GM18868 (cell line): ENCODE results near the gene DIP2B.

ENCODE experiments used
- ATAC-seq: cut with Tn5 transposase; IDR thresholded peaks from one replicate; pipeline ENCODE4 v1.9.1; 2021; ENCODE audit warnings: mild to moderate bottlenecking, moderate library complexity; ENCODE audit not compliant: unreplicated experiment

DIP2B gene

GRCh38 chr12:50635364-50635763, 130.6 kb downstream of the DIP2B start:
- ATAC-seq = no peak

DNA sequence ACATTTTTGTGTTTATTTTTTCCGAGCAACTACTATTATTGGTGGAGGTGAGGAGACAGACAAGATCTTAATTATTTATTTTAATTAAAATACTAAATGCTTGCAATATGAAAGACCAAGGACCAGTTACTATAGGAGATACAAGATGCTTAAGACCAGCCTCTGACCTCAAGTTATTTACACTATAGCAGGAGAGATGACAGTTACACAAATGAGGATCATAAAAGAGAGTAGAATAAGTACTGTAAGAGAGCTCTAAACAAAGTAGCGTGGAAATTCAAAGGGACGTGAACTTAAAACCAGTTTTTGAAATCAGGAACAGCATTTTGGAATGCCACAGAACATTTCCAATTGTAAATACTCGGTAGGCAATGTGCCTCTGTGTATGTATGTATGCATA, 131.1 kb downstream of the DIP2B start:
- no peak for ATAC-seq

DNA sequence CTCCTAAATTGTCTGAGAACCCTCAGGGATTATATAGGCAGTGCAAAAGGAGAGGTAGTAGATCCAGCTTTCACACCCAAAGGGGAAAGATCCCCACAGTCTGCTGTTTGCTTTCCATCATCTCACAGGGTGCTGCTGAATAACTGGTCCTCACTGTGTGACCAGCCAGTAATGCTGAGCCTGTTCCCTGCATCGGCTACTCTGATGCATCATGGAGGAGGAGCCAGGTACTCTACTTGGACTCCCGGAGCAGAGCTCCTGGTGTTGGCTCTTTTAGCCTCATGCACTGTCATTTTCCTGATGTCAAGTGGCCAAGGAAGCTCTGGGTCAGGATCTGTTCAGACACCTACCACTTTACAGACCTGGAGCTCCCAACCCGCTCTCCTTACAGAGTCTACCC, 131.7 kb downstream of the DIP2B start:
- ATAC-seq = no peak

DNA sequence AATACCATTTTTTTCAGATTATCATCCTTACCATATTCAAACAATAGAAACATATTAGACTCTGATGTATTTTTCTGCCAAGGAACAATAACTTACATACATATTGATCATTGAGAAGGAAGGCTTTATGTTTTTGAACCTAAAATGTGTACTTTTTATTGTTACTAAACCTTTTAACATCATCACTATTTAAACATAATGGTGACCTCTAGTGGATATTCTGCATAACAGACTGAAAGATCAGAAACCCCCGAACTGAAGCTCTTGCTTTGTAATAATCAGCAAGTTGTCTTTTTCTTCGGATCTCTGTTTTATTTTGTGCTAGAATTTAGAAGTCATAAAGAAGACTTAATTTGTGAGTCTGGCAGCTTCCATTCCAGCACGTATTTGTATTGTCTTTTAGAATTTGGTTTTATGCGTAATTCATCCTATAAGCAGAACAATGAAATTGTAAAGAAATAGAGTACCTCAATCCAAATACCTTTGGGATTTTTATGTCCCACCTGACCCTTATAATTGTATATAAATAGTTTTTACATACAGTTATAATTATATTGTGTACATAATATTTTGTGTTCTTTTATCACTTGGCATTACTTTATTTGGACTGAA, 133.2 kb downstream of the DIP2B start:
- no peak for ATAC-seq

DNA sequence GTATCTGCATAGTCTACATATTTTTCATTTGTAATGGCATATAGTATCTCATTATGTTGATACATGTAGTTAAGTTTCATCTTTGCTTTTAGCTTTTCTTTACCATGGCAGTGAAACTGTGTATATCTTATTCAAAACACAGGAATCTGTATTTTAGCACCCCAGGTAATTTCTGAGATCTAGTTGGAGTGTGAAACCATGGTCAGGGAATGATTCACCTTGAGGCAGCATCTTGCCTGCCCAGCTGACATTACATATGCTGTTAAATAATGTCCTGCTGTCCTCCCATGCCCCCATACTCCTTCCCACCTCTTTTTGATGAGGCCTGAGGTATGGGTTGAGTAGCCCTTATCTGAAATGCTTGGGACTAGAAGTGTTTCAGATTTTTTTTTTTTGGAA, 133.7 kb downstream of the DIP2B start:
- ATAC-seq = no peak

- no peak for ATAC-seq
Observed at GRCh38 chr12:50639721-50640120, 134.9 kb downstream of the DIP2B start.

GRCh38 chr12:50640321-50640939, 135.6 kb downstream of the DIP2B start:
- ATAC-seq = no peak

- ATAC-seq = no peak
Observed at GRCh38 chr12:50641566-50641965, 136.8 kb downstream of the DIP2B start.

DNA sequence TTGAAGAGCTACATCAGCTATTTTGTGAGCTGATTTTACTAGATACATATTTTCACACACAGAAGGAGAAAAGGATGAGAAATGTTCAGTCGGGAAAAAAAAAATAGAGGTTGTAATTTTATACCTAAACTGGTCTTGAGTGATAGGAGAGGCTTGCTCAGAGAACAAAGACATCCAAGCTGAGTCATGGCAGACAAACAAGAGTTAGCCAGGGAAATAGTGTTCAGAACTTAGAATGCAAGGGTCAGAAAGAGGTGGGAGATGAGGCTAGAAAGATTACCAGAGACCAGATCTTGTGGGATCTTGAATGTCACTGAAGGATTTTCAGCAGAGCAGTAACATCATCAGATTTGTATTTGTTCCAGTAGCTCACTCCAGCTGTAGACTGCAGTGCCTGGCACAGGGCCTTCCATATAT, 137.3 kb downstream of the DIP2B start:
- ATAC-seq = no peak

- ATAC-seq = no peak
Observed at GRCh38 chr12:50642761-50643160, 138.0 kb downstream of the DIP2B start.

DNA sequence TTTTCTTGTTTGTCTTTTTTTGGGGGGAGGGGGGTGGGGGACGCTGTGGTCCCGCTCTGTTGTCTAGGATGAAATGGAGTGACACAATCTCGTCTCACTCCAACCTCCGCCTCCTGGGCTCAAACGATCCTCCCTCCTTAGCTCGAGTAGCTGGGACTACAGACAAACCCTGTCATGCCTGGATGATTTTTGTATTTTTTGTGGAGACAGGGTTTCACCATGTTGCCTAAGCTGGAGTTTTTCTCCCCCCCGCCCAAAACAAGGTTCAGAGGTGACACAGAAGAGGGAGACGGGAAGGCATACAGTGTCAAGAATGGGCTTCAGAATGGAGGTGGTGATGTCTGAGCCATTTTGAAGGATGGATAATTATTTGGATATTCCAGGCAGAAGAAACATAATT, 142.2 kb downstream of the DIP2B start:
- ATAC-seq = no peak

DNA sequence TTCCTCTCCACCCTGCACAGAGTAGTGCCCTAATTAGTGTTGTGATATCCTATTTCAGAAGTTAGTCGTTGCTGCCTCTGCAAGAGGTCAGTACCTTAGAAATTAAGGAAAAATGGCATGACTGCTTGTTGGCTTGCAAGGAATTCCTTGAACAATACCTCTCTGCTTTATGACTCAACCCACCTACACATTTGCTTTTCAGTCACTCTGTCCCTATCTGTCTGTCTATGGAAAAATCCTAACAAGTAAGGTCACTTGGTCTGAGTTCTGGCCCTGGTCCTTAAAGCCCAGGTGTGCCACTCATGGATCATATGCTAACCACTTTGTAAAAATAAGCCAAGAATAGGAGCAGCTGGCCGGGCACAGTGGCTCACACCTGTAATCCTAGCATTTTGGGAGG, 142.7 kb downstream of the DIP2B start:
- ATAC-seq = no peak

- no peak for ATAC-seq
Observed at GRCh38 chr12:50650285-50650684, 145.5 kb downstream of the DIP2B start.

DNA sequence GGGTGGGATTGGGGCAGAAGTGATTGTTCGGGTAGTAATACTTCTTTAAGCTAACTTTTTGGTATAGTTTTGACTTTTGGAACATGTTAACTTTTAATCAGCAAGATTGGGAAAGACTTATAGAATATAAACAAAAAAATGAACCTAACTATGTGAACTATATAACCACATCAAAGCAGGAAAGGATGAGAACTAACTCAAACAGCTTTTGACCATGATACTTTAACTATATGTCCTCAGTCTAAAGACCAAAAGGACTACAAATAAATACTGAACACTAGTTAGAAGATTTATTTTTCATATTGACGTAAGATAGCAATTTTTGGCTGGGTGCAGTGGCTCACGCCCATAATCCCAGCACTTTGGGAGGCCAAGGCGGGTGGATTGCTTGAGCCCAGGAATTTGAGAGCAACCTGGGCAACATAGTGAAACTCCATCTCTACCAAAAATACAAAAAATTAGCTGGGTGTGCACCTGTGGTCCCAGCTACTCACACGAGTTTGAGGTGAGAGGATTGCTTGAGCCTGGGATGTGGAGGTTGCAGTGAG, 150.7 kb downstream of the DIP2B start:
- ATAC-seq = no peak

- ATAC-seq = no peak
Observed at GRCh38 chr12:50659260-50659659, 154.5 kb downstream of the DIP2B start.

DNA sequence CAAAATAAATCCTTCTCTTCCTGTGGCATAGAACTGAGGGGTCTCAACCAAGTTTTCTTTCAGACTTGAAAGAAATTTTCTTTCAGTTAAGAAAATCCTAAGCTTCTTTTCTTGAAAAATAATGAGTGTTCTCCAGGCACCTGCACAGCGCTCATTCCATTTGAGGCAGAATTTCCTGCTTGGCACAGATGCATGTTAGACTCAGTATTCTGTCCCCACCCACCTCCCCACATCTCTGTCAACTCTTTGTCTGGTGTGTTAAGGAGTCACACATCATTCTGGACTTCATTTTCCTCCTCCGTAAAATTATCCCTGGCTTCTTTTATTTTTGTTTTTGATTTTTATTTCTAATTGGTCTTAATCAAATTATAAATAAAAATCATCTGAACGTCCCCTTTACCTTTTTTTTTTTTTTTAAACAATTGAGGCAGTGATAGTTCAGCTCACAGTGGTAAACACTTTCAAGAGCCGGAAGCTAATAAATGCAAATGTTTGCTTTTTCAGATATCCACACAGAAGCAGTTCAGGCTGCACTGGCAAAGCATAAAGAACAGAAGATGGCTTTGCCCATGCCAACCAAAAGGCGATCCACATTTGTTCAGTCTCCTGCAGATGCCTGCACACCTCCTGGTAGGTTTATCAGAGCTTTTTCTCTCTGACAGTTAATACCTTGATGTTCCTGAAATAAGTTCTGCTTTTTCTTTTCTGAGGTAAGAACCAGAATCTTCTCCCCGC, 155.1 kb downstream of the DIP2B start:
- ATAC-seq = no peak

DNA sequence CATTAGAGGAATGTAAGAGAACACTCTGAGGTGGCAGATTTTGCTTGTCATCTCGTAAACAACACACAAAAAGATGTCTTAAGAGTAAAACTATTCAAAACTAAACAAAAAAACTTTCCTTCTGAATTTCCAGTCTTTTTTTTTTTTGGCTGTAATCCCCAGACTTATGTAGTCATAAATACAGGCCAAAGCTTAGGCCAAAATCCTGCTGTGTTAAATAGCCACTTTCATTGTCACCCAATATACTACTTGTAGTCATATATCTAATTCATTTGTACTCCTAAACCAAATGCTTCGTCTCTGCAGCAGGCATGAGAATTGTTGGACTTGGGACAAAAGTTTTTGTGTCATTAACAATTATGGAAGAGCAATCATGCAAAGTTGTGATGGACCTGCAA, 155.6 kb downstream of the DIP2B start:
- no peak for ATAC-seq

DNA sequence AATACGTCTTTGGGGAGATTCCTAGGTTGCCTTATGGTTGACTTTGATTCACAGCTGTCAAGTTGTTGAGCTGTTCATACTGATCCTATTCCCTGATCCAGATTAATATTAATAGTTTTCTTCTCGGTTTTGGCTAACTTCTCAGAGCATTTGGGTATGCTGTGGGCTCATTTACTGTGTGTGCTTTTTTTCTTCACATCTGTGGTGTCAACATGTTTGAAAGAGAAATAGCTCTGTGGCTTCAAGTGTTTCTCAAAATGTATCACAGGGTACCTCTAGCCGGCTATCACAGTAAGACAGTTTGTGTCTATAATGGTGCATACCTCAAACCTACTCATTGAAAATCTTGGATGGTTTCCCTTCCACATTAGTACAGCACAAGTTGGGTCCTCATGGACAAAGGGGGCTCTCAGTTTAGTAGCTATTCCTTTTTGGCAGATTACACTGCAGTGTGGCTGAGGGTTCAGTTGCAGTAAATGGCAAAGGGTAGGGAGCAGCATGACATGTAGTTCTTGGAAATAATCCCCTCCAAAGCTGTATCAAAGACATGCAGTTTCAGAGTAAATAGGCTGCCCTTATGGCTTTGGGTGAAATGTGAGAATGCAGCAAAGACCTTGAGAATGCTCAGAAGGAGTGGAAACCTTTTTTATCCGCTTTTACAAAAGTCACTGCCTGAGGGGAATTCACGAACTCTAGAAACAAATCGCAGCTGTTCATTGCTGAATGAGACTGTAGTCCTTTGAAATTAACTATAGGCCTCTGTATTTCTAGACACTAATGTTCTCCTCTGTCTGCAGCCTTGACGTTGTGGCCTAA, 156.7 kb downstream of the DIP2B start:
- ATAC-seq = peak; percentile 54

DNA sequence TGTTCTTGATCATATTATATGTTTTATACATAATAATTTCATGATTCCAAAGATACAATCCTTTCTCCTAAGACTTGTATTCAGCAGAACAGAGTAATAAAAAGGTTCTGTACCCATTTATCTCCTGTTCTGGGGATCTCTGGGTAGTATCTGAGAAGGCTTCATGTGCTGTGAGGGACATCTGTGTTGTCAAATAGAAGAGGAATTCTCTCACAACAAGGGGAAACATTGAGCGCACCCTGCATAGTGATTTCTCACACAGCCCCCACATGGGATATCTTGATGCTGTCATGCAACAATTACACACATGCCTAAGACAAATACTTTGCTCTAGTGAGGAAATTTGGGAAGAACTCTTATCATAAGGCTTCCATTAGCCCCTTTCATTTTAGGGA, 157.3 kb downstream of the DIP2B start:
- no peak for ATAC-seq

- ATAC-seq = no peak
Observed at GRCh38 chr12:50665170-50665569, 160.4 kb downstream of the DIP2B start.

DNA sequence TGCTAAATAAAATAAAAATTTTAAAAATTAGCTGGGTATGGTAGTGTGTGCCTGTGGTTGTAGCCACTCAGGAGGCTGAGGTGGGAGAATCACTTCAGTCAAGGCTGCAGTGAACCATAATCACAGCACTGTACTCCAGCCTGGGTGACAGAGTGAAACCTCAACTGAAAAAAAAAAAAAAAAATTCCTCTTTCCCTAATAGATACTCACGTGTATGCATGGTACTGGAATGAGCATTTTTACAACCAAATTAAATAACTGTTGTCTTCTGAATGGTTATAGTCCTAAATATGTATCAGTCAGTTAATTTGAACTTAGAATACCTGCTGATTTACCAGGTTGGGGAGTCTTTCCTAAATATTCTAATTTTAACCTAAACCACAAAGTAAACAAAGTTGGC, 160.8 kb downstream of the DIP2B start:
- ATAC-seq = no peak
